ENCODE data around the gene MACROD1.
A peak's percentile ranks its signal among the peaks of the same experiment; 100 is the strongest.

Gene MACROD1

DNA sequence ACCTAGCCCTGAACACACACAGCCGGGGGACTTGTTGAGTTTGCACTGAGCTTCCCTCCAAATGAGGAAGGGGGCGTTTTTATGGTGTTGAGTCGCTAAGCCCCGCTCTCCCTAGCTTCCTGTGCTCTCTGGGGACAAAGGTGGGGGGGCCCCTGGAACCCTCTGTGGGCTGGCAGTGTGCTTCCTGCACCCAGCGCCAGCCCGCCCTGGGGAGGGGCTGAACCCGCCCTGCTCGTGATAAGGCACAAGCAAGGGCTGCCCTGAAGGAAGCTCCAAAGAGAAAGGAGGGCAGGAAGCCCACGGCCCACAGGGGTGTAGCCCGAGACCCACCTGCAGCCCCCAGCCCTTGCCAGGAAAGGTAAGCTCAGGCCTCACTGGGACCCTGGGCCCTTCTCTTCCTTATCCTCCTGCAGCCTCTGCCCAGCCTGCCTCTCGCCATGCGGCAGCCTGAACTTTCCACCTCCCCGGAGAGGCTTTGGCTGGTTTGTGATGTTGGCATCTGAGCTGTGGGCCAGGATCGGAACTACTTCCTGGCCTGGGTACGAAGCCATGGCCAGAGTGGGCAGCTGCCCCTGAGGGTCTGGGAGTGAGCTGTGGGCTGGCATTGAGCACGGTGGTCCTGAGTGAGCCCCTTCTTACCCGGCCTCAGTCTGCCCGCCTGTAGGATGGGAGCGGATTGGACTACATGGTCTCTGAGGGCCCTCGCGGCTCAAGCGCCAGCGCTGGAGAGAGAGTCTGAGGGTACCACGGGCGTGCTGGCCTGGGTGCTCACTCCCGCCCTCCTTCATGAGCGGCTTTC is 40.7 kb upstream of the MACROD1 start, which contains the start of gene FERMT3:
Gene FERMT3 (plus strand): TSS at position 265 of the 799 bp plus-strand sequence. CDS start 644 bp downstream, outside the sequence.
- FAIRE-seq (peak; percentile 81), DNase-seq (ENCODE audit: insufficient read length, low spot score) (peak; percentile 61)
- no peak for TF ChIP-seq TAF1 (IDR thresholded peaks at IDR 0.05; ENCODE audit: low read depth, low read length)
- TF ChIP-seq POLR2A (IDR thresholded peaks at IDR 0.05; ENCODE audit: low read depth, low read length): peak; percentile 60
- TF ChIP-seq POLR2AphosphoS5 (IDR thresholded peaks at IDR 0.05; ENCODE audit: low read depth, low read length): peak; percentile 38; the same call in 1 of the 2 replicates
- TF ChIP-seq PAX5 (IDR thresholded peaks at IDR 0.05; ENCODE audit: insufficient read depth, low read length, severe bottlenecking): no peak
- peak; percentile 51 for TF ChIP-seq SPI1 (IDR thresholded peaks at IDR 0.05; ENCODE audit: low read depth, low read length)
- no peak for TF ChIP-seq POU2F2 (IDR thresholded peaks at IDR 0.05; ENCODE audit: low read depth, low read length)

- TF ChIP-seq POLR2A (IDR thresholded peaks at IDR 0.05; ENCODE audit: low read depth, low read length): 0 out of 2 replicates have a peak, but pooled peaks have one; percentile 30
- TF ChIP-seq POLR2AphosphoS5 (IDR thresholded peaks at IDR 0.05; ENCODE audit: low read depth, low read length): 0 out of 2 replicates have a peak, but pooled peaks have one; percentile 36
- no peak for TF ChIP-seq PAX5 (IDR thresholded peaks at IDR 0.05; ENCODE audit: insufficient read depth, low read length, severe bottlenecking)
- FAIRE-seq (peak; percentile 71), DNase-seq (ENCODE audit: insufficient read length, low spot score) (peak; percentile 73)
Measured at GRCh38 chr11:64204464-64204989, 38.6 kb upstream of the MACROD1 start.

GRCh38 chr11:64204080-64204440 is 38.1 kb upstream of the MACROD1 start:
- TF ChIP-seq PAX5 (IDR thresholded peaks at IDR 0.05; ENCODE audit: insufficient read depth, low read length, severe bottlenecking) (no peak), POLR2AphosphoS5 (IDR thresholded peaks at IDR 0.05; ENCODE audit: low read depth, low read length) (no peak), TAF1 (IDR thresholded peaks at IDR 0.05; ENCODE audit: low read depth, low read length) (no peak), POU2F2 (IDR thresholded peaks at IDR 0.05; ENCODE audit: low read depth, low read length) (no peak), POLR2A (IDR thresholded peaks at IDR 0.05; ENCODE audit: low read depth, low read length) (no peak), SPI1 (IDR thresholded peaks at IDR 0.05; ENCODE audit: low read depth, low read length) (no peak)
- FAIRE-seq: no peak
- DNase-seq (ENCODE audit: insufficient read length, low spot score): no peak

GRCh38 chr11:64203421-64204079 is 37.6 kb upstream of the MACROD1 start:
- DNase-seq (ENCODE audit: insufficient read length, low spot score) (no peak), FAIRE-seq (no peak)
- no peak for TF ChIP-seq TAF1 (IDR thresholded peaks at IDR 0.05; ENCODE audit: low read depth, low read length)
- no peak for TF ChIP-seq POLR2AphosphoS5 (IDR thresholded peaks at IDR 0.05; ENCODE audit: low read depth, low read length)
- no peak for TF ChIP-seq POU2F2 (IDR thresholded peaks at IDR 0.05; ENCODE audit: low read depth, low read length)
- TF ChIP-seq SPI1 (IDR thresholded peaks at IDR 0.05; ENCODE audit: low read depth, low read length): no peak
- no peak for TF ChIP-seq POLR2A (IDR thresholded peaks at IDR 0.05; ENCODE audit: low read depth, low read length)
- no peak for TF ChIP-seq PAX5 (IDR thresholded peaks at IDR 0.05; ENCODE audit: insufficient read depth, low read length, severe bottlenecking)

GRCh38 chr11:64202992-64203391 is 37.1 kb upstream of the MACROD1 start:
- no peak for DNase-seq (ENCODE audit: insufficient read length, low spot score)
- TF ChIP-seq POU2F2 (IDR thresholded peaks at IDR 0.05; ENCODE audit: low read depth, low read length) (no peak), TAF1 (IDR thresholded peaks at IDR 0.05; ENCODE audit: low read depth, low read length) (no peak), SPI1 (IDR thresholded peaks at IDR 0.05; ENCODE audit: low read depth, low read length) (no peak), POLR2A (IDR thresholded peaks at IDR 0.05; ENCODE audit: low read depth, low read length) (no peak), PAX5 (IDR thresholded peaks at IDR 0.05; ENCODE audit: insufficient read depth, low read length, severe bottlenecking) (no peak), POLR2AphosphoS5 (IDR thresholded peaks at IDR 0.05; ENCODE audit: low read depth, low read length) (no peak)
- FAIRE-seq: no peak

- FAIRE-seq (no peak), DNase-seq (ENCODE audit: insufficient read length, low spot score) (no peak)
- TF ChIP-seq POLR2A (IDR thresholded peaks at IDR 0.05; ENCODE audit: low read depth, low read length) (no peak), SPI1 (IDR thresholded peaks at IDR 0.05; ENCODE audit: low read depth, low read length) (no peak), PAX5 (IDR thresholded peaks at IDR 0.05; ENCODE audit: insufficient read depth, low read length, severe bottlenecking) (no peak), POU2F2 (IDR thresholded peaks at IDR 0.05; ENCODE audit: low read depth, low read length) (no peak), TAF1 (IDR thresholded peaks at IDR 0.05; ENCODE audit: low read depth, low read length) (no peak), POLR2AphosphoS5 (IDR thresholded peaks at IDR 0.05; ENCODE audit: low read depth, low read length) (no peak)
Measured at GRCh38 chr11:64201543-64201942, 35.6 kb upstream of the MACROD1 start.

DNA sequence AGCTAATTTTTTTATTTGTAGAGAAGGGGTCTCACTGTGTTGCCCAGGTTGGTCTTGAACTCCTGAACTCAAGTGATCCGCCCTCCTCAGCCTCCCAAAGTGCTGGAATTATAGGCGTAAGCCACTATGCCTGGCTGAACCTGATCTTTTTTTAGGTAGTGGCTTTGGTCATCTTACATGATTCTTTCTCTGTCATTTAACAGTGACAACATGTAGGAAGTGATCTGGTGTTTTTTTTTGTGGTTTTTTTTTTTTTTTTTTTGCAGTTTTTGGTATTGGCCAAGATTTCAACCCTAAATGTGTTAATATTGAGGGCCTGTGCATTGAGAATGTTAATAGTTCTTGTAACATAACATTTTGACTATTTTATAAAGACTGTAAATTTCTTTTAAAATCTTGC is 32.6 kb upstream of the MACROD1 start:
- DNase-seq (ENCODE audit: insufficient read length, low spot score) (no peak), FAIRE-seq (no peak)
- TF ChIP-seq POLR2AphosphoS5 (IDR thresholded peaks at IDR 0.05; ENCODE audit: low read depth, low read length) (no peak), POU2F2 (IDR thresholded peaks at IDR 0.05; ENCODE audit: low read depth, low read length) (no peak), PAX5 (IDR thresholded peaks at IDR 0.05; ENCODE audit: insufficient read depth, low read length, severe bottlenecking) (no peak), POLR2A (IDR thresholded peaks at IDR 0.05; ENCODE audit: low read depth, low read length) (no peak), SPI1 (IDR thresholded peaks at IDR 0.05; ENCODE audit: low read depth, low read length) (no peak), TAF1 (IDR thresholded peaks at IDR 0.05; ENCODE audit: low read depth, low read length) (no peak)

DNA sequence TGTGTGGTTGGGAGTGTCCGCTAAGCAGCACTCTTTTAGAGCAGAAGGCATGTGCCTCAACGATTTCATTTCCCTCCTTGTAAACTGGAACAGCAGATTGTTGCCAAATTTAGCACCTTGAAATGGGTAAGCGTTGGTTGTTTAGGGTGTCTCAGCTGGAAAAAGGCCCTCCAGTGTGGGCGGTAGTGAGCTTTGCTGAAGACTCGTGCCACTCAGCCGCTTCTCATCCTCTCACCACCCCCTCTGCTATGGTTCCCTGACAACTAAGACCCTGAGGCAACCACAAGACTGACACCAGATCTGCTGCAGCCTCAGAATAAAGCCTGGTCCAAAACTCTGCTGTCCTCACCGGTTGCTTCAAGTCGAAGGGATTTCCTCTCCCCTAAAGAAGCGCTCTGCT is 30.7 kb upstream of the MACROD1 start:
- DNase-seq (ENCODE audit: insufficient read length, low spot score): no peak
- no peak for TF ChIP-seq PAX5 (IDR thresholded peaks at IDR 0.05; ENCODE audit: insufficient read depth, low read length, severe bottlenecking)
- no peak for TF ChIP-seq POLR2AphosphoS5 (IDR thresholded peaks at IDR 0.05; ENCODE audit: low read depth, low read length)
- no peak for TF ChIP-seq POLR2A (IDR thresholded peaks at IDR 0.05; ENCODE audit: low read depth, low read length)
- no peak for TF ChIP-seq SPI1 (IDR thresholded peaks at IDR 0.05; ENCODE audit: low read depth, low read length)
- no peak for TF ChIP-seq POU2F2 (IDR thresholded peaks at IDR 0.05; ENCODE audit: low read depth, low read length)
- no peak for TF ChIP-seq TAF1 (IDR thresholded peaks at IDR 0.05; ENCODE audit: low read depth, low read length)
- FAIRE-seq: no peak

- no peak for FAIRE-seq
- TF ChIP-seq PAX5 (IDR thresholded peaks at IDR 0.05; ENCODE audit: insufficient read depth, low read length, severe bottlenecking) (no peak), SPI1 (IDR thresholded peaks at IDR 0.05; ENCODE audit: low read depth, low read length) (no peak), POLR2AphosphoS5 (IDR thresholded peaks at IDR 0.05; ENCODE audit: low read depth, low read length) (no peak), POU2F2 (IDR thresholded peaks at IDR 0.05; ENCODE audit: low read depth, low read length) (no peak), TAF1 (IDR thresholded peaks at IDR 0.05; ENCODE audit: low read depth, low read length) (no peak), POLR2A (IDR thresholded peaks at IDR 0.05; ENCODE audit: low read depth, low read length) (no peak)
- DNase-seq (ENCODE audit: insufficient read length, low spot score): no peak
Measured at GRCh38 chr11:64192434-64192833, 26.5 kb upstream of the MACROD1 start.
